ENCODE measurements around the gene PCDH10. TPM values are rescaled to one million over a fixed set of nuclear protein-coding genes. Genes with fewer than 3 reads are reported as not detected.

Gene PCDH10
- total RNA-seq, 3 donors from 2014 or later, result 0.33 to 0.44 TPM; not detected in 1

- peak overlapping the region; percentile 5 to 63 (median 42) for H3K4me3 ChIP-seq
- no peaks in the 10 kb centered on the region for H3K9me3 ChIP-seq
- no peak for DNase-seq (ENCODE audit: low spot score in 2 of 2)
- H3K27me3 ChIP-seq, result peaks cover 3 to 94% of the 10 kb centered on the region in 2 donors
- TF ChIP-seq POLR2AphosphoS5 (IDR thresholded peaks at IDR 0.05) (no peak), CTCF (IDR thresholded peaks at IDR 0.05) (peak; percentile 38 to 57 (median 53))
- H3K36me3 ChIP-seq, result no peaks in the 10 kb centered on the region
- no peak overlapping the region for H3K27ac ChIP-seq
- intact Hi-C loops (cut with DNase I; ENCODE audit: low total_unique reads), result no loop called here
- peaks cover 6 to 23% of the 10 kb centered on the region in 2 donors for H3K4me1 ChIP-seq
Measured at GRCh38 chr4:133146574-133147241, 2.4 kb upstream of the PCDH10 start.

GRCh38 chr4:133147286-133147821, 1.7 kb upstream of the PCDH10 start:
- Histone ChIP-seq H3K36me3 (no peaks in the 10 kb centered on the region), H3K9me3 (no peaks in the 10 kb centered on the region), H3K27ac (no peak overlapping the region), H3K27me3 (peaks cover 3 to 96% of the 10 kb centered on the region in 2 donors), H3K4me1 (peaks cover 6 to 26% of the 10 kb centered on the region in 2 donors), H3K4me3 (peak overlapping the region; percentile 5 to 63 (median 42))
- intact Hi-C loops (cut with DNase I; ENCODE audit: low total_unique reads), result no loop called here
- DNase-seq (ENCODE audit: low spot score in 2 of 2), result no peak
- TF ChIP-seq POLR2A (IDR thresholded peaks at IDR 0.05), result no peak
- TF ChIP-seq CTCF (IDR thresholded peaks at IDR 0.05), result no peak
- TF ChIP-seq POLR2AphosphoS5 (IDR thresholded peaks at IDR 0.05), result no peak

- no peaks in the 10 kb centered on the region for H3K36me3 ChIP-seq
- DNase-seq (ENCODE audit: low spot score in 2 of 2), result no peak
- H3K27ac ChIP-seq, result no peak overlapping the region
- H3K4me3 ChIP-seq, result peak overlapping the region; percentile 29 to 63 (median 42)
- peaks cover 6 to 32% of the 10 kb centered on the region in 2 donors for H3K4me1 ChIP-seq
- H3K9me3 ChIP-seq, result no peaks in the 10 kb centered on the region
- H3K27me3 ChIP-seq, result peaks cover 3 to 97% of the 10 kb centered on the region in 2 donors
- TF ChIP-seq CTCF (IDR thresholded peaks at IDR 0.05) (no peak), POLR2AphosphoS5 (IDR thresholded peaks at IDR 0.05) (no peak), POLR2A (IDR thresholded peaks at IDR 0.05) (no peak)
- intact Hi-C loops (cut with DNase I; ENCODE audit: low total_unique reads), result no loop called here
Measured at GRCh38 chr4:133147921-133148689, 989 bp upstream of the PCDH10 start.

GRCh38 chr4:133149364-133149695, 236 bp downstream of the PCDH10 start:
- Histone ChIP-seq H3K27me3 (peaks cover 3 to 98% of the 10 kb centered on the region in 2 donors), H3K36me3 (no peaks in the 10 kb centered on the region), H3K4me3 (peak overlapping the region; percentile 29 to 63 (median 42)), H3K27ac (no peak overlapping the region), H3K9me3 (no peaks in the 10 kb centered on the region), H3K4me1 (peaks cover 6 to 32% of the 10 kb centered on the region in 2 donors)
- intact Hi-C loops (cut with DNase I; ENCODE audit: low total_unique reads), result no loop called here
- TF ChIP-seq POLR2A (IDR thresholded peaks at IDR 0.05) (no peak), POLR2AphosphoS5 (IDR thresholded peaks at IDR 0.05) (no peak), CTCF (IDR thresholded peaks at IDR 0.05) (no peak)
- DNase-seq (ENCODE audit: low spot score in 2 of 2), result no peak
